Hypothalamus (tissue), 51 donors: Measurements from ENCODE around the gene IGBP1.
"Not testable (repeated sequence)": the region's sequence is repeated elsewhere in the genome, so short reads cannot be mapped to it uniquely, and the experiment has no call there.

Experiments used
- DNase-seq, 51 donors: peaks; one replicate each; lab custom pipeline; 2025; lab: John Stamatoyannopoulos, UW

Gene IGBP1

GRCh38 chrX:70133303-70134115 lies at the start of gene IGBP1:
IGBP1 (plus strand) TSS chrX:70133447; CDS start chrX:70133948, 501 bp downstream.
- DNase-seq, result peak; percentile 2 to 86 (median 52)

DNA sequence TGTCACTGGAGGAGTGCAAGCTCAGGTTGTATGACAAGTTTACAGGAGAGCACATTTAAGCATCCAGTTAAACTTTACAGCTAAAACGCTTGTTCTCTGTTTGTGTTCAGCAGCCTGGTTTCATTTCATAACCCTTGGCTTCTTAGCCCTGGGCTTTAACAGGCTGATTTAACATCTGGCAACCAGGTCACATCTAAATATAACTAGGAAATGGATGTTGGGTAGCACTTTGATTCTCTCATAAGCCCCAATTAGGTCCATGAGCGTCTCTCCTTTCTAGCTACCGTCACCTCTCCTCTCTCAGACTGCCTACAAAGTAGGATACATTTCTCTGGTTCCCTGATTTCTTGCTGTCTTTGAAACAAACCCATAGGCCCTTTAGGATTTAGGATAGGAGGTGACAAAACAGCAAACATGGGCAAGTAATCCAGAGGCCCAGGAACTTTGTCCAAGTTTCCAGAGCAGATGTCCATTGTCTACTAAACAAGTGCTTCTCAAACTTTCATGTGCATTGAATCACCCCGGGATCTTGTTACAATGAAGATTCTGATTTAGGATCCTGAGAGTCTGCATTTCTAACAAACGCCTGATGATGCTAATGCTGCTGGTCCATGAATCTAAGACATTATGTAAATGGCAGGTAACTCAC lies 48.5 kb upstream of the IGBP1 start:
- no peak for DNase-seq

- no peak for DNase-seq
Observed at GRCh38 chrX:70087857-70088630, 45.2 kb upstream of the IGBP1 start.

DNA sequence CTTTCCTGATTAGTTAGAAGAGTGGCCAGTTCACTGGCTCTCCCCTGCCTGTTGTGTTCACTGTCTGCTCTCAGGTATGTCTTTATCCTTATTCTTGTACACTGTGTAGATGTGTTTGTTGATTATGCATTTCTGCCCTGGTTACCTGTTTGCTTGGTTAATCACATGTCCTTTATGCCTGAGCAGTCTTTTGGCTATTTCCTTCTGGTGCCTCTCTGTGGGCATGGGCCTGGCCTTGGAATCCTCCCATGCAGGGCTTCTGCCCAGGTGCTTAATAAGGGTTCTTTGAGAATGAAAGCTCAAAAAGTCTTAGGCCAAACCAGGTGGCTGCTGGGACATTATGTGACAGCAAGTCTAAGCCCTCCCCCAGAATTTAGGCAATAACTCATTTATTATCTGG lies 44.5 kb upstream of the IGBP1 start:
- no peak for DNase-seq

GRCh38 chrX:70089604-70090297 lies 43.5 kb upstream of the IGBP1 start:
- DNase-seq, result no peak

- no peak for DNase-seq
Observed at GRCh38 chrX:70092247-70092646, 41.0 kb upstream of the IGBP1 start.

DNA sequence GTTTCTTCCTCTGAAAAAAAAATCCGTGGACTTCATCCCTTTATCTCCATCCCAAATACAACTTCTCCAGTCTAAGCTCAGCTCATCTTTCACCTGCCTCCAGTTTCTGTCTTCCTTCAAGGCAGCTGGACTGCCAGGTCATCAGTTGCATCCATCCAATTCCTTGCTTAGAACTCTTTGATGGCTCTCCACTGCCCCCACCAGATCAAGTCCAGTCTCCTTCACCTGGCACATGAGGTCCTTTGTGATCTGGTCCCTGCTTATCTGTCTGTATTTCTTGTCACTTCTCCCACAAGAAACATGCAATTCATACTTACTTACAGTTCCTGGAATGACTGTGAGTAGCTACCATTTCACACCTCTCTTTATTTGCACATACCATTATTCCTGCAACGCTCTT lies 37.2 kb upstream of the IGBP1 start:
- DNase-seq, result no peak

DNA sequence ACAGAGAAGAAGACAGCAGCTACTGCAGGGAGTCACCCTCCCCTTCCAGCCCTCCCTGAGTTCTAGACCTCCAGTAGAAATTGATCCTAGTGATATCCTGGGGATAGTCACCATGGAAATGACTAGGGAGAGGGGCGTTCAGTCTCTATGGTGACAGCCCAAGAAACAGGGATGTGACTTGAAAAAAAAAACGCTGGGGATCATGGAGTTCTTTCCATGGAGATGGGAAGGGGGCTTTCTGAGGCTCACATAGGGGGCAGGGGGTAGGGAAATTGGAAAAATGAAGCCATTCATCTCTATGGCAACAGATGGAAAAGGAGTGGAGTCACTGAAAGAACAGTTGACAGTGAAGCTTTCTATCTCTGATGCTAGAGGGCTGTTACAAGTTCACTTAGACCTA lies 28.0 kb upstream of the IGBP1 start:
- DNase-seq, result no peak

DNA sequence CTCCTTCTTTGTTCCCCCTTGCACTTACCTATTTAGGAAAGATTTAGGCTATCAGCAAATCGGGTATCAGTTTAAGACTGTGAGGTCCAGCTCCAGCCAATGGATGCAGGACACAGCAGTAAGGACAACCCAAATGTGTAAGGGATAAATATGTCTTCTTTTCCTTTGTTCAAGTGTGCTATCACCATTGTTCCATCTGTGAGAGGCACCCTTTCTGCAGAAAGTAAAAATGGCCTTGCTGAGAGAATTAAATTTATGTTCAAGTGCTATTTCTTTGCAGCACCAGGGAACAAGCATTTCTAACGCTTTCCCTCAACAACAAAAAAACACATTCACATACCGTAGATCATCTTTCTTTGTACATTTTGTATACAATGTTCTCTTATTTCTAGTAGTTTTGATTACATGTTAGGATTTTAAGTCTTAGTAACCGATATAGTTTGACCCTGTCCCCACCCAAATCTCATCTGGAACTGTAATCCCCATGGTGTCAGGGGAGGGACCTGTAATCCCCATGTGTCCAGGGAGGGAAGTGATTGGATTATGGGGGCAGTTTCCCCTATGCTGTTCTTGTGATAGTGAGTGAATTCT lies 21.7 kb upstream of the IGBP1 start:
- DNase-seq, result not testable (repeated sequence)

GRCh38 chrX:70117738-70118137 lies 15.5 kb upstream of the IGBP1 start:
- DNase-seq, result no peak

DNA sequence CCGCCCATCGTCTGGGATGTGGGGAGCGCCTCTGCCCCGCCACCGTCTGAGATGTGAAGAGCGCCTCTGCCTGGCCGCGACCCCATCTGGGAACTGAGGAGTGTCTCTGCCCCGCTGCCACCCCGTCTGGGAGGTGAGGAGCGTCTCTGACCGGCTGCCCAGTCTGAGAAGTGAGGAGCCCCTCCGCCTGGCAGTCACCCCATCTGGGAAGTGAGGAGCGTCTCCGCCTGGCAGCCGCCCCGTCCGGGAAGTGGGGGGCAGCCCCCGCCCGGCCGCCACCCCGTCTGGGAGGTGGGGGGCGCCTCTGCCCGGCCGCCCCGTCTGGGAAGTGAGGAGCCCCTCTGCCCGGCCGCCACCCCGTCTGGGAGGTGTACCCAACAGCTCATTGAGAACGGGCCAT lies 10.2 kb upstream of the IGBP1 start:
- not testable (repeated sequence) for DNase-seq

DNA sequence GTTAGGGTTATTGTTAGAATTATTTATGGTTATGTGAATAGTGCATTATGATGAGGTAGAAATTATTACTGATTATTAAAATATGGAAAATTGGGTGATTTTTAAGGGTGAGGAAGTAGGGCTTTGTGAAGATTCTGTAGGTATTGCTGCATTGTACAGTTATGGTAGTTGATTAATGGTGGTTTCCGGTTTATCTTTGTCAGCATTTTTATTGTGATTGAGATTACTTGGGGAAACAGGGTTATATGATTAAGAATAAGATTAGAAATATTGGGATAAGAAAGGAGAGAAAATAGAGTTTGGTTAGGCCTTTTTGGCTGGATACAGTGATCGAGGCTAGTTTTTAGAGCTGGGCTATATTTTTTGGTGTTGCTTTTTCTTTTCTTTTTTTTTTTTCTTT lies 8.6 kb upstream of the IGBP1 start:
- no peak for DNase-seq

GRCh38 chrX:70128071-70128470 lies 5.2 kb upstream of the IGBP1 start:
- no peak for DNase-seq

- DNase-seq, result no peak
Observed at GRCh38 chrX:70129816-70130215, 3.4 kb upstream of the IGBP1 start.

GRCh38 chrX:70132224-70132623 lies 1.0 kb upstream of the IGBP1 start:
- DNase-seq, result no peak

DNA sequence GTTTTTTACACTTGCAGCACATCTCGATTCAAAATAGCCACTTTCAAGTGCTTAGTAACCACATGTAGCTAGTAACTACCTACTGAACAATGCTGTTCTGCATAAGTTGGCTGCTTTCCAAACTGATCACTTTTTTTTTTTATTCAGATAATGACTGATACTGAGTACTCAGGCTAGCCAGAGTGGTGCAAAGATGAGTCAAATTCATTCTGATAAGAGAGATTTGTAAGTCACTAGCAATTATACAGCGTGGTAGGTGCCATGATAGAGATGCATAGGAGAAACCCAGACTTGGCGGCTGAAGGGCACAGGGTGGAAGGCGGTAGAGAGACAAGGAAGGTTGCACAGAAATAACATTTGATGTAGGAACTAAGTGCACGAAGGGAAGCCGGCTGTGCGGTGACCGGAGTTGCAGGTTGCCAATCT lies 357 bp upstream of the IGBP1 start:
- no peak for DNase-seq

DNA sequence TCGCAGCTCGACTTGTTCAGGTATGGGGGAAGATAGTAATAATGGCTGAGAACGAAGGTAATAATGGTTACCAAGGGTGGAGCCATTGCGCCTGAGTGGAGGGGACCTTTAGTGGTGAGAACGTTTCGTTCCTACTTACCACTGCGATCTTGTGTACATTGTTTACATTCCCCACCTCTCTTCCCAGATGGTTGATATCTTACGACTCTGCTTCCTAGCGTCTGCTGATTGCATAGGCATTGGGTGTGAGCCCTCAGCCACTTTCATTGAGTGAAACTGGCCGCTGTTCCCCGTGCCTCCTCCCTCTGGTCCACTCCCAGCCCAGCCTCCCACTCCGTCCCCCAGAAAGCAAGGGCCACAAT lies 850 bp downstream of the IGBP1 start:
- no peak for DNase-seq

DNA sequence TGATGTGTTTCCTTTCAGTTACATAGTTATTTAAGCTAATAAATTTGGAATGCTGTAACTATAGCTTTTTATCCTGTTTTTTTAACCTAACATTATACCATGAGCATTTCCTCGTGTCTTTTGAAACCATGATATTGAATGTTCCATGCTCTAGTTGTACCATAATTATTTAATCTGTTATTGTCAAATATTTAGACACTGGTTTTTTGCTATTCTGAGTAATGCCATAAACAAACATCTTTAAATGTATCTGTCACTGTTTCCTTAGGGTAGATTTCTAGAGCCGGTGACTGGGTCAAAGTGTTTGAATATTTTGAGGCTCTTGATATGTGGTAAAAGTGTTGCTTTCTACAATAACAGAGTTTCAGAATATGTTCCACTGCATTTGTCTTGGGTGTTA lies 5.4 kb downstream of the IGBP1 start:
- DNase-seq, result no peak

DNA sequence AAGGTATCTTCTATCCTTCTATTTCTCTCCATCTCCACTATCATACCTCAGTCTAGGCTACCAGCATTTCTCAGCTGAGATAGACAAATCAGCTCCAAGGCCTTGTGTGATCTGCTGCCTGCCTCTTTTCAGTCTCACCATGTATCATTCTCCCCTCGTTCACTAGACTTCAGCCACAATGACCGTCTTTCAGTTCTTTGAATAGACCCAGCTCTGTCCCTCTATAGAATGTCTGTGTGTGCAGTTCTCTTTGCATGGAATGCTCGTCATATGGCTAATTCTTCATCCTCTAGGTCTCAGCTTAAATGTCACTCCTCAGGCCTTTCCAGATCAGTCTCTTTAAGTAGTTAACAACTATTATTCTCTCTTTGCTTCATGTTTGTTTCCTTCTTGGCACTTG lies 6.5 kb downstream of the IGBP1 start:
- DNase-seq, result peak in 2 of 51 donors; percentile 0 to 1

- DNase-seq, result no peak
Observed at GRCh38 chrX:70141373-70141772, 8.1 kb downstream of the IGBP1 start.
